HAP-1 (cell line): ENCODE measurements around the gene FOXP1.
"Not testable (repeated sequence)": the region's sequence is repeated elsewhere in the genome, so short reads cannot be mapped to it uniquely, and the experiment has no call there.

Experiments used
- DNase-seq, 2 experiments: peaks; one replicate each; pipeline ENCODE4 v3.0.0-alpha.2; 2016 to 2020; ENCODE audit warnings: low spot score in 2 of 2
- H3K27me3 ChIP-seq: fragments of 250-450 bp; sonication (Bioruptor Pico); 2 replicates; pipeline ENCODE4 v1.5.1; 2020; ENCODE audit warnings: low read depth, mild to moderate bottlenecking, moderate library complexity
- H3K36me3 ChIP-seq: fragments of 250-450 bp; sonication (Bioruptor Pico); replicated peaks from 2 replicates; pipeline ENCODE4 v1.5.1; 2020; ENCODE audit warnings: mild to moderate bottlenecking
- H3K4me1 ChIP-seq: fragments of 250-450 bp; sonication (Bioruptor Pico); 2 replicates; pipeline ENCODE4 v1.5.1; 2020; ENCODE audit warnings: mild to moderate bottlenecking
- H3K4me3 ChIP-seq: fragments of 250-450 bp; sonication (Bioruptor Pico); 2 replicates; pipeline ENCODE4 v1.5.1; 2020; ENCODE audit warnings: mild to moderate bottlenecking, moderate library complexity
- H3K9me3 ChIP-seq: fragments of 250-450 bp; sonication (Bioruptor Pico); 2 replicates; pipeline ENCODE4 v1.5.1; 2020; ENCODE audit warnings: mild to moderate bottlenecking, moderate library complexity
- in situ Hi-C: fragments of 300-500 bp; cut with MboI; formaldehyde crosslinking; loops from 3 replicates; pipeline ENCODE4 v1.14.3; 2020; ENCODE audit warnings: low sequenced_read_pairs, inconsistent platforms, mixed read lengths

Gene FOXP1

GRCh38 chr3:71444861-71445259 lies 138.7 kb downstream of the FOXP1 start:
- in situ Hi-C loops = no loop called here
- no peaks in the 10 kb centered on the region for H3K4me1 ChIP-seq

GRCh38 chr3:71444028-71444860 lies 139.3 kb downstream of the FOXP1 start:
- no peak overlapping the region for H3K4me3 ChIP-seq
- H3K9me3 ChIP-seq = no peaks in the 10 kb centered on the region
- no peak for DNase-seq
- no peaks in the 10 kb centered on the region for H3K27me3 ChIP-seq
- H3K4me1 ChIP-seq = no peaks in the 10 kb centered on the region
- in situ Hi-C loops = no loop called here
- no peaks in the 10 kb centered on the region for H3K36me3 ChIP-seq

More at GRCh38 chr3:71444861-71445259, 138.7 kb downstream of the FOXP1 start:
- DNase-seq = no peak
- Histone ChIP-seq H3K36me3 (no peaks in the 10 kb centered on the region), H3K9me3 (no peaks in the 10 kb centered on the region), H3K27me3 (no peaks in the 10 kb centered on the region), H3K4me3 (no peak overlapping the region)

GRCh38 chr3:71443332-71443731 lies 140.2 kb downstream of the FOXP1 start:
- in situ Hi-C loops = no loop called here

GRCh38 chr3:71442652-71443042 lies 140.9 kb downstream of the FOXP1 start:
- no peaks in the 10 kb centered on the region for H3K27me3 ChIP-seq
- no peaks in the 10 kb centered on the region for H3K9me3 ChIP-seq
- in situ Hi-C loops = no loop called here
- DNase-seq = no peak
- H3K4me1 ChIP-seq = no peaks in the 10 kb centered on the region
- no peak overlapping the region for H3K4me3 ChIP-seq
- H3K36me3 ChIP-seq = no peaks in the 10 kb centered on the region

More at GRCh38 chr3:71443332-71443731, 140.2 kb downstream of the FOXP1 start:
- H3K27me3 ChIP-seq = no peaks in the 10 kb centered on the region
- no peak for DNase-seq
- no peaks in the 10 kb centered on the region for H3K9me3 ChIP-seq
- H3K4me3 ChIP-seq = no peak overlapping the region
- H3K4me1 ChIP-seq = no peaks in the 10 kb centered on the region
- H3K36me3 ChIP-seq = no peaks in the 10 kb centered on the region

- H3K36me3 ChIP-seq = no peaks in the 10 kb centered on the region
- no peaks in the 10 kb centered on the region for H3K27me3 ChIP-seq
Measured at GRCh38 chr3:71441925-71442651, 141.4 kb downstream of the FOXP1 start.

GRCh38 chr3:71441217-71441924 lies 142.2 kb downstream of the FOXP1 start:
- Histone ChIP-seq H3K9me3 (no peaks in the 10 kb centered on the region), H3K4me3 (no peak overlapping the region), H3K4me1 (no peaks in the 10 kb centered on the region), H3K36me3 (no peaks in the 10 kb centered on the region), H3K27me3 (no peaks in the 10 kb centered on the region)
- DNase-seq = no peak
- in situ Hi-C loops = no loop called here

More at GRCh38 chr3:71441925-71442651, 141.4 kb downstream of the FOXP1 start:
- Histone ChIP-seq H3K4me3 (no peak overlapping the region), H3K9me3 (no peaks in the 10 kb centered on the region), H3K4me1 (no peaks in the 10 kb centered on the region)
- in situ Hi-C loops = no loop called here
- no peak for DNase-seq

GRCh38 chr3:71438904-71439303 lies 144.6 kb downstream of the FOXP1 start:
- Histone ChIP-seq H3K36me3 (no peaks in the 10 kb centered on the region), H3K4me3 (no peak overlapping the region), H3K9me3 (no peaks in the 10 kb centered on the region), H3K27me3 (no peaks in the 10 kb centered on the region), H3K4me1 (no peaks in the 10 kb centered on the region)
- DNase-seq = no peak
- in situ Hi-C loops = no loop called here

- in situ Hi-C loops = no loop called here
- no peaks in the 10 kb centered on the region for H3K27me3 ChIP-seq
- no peaks in the 10 kb centered on the region for H3K4me1 ChIP-seq
- no peaks in the 10 kb centered on the region for H3K36me3 ChIP-seq
- no peaks in the 10 kb centered on the region for H3K9me3 ChIP-seq
- H3K4me3 ChIP-seq = no peak overlapping the region
- no peak for DNase-seq
Measured at GRCh38 chr3:71438071-71438685, 145.3 kb downstream of the FOXP1 start.

GRCh38 chr3:71436337-71436736 lies 147.2 kb downstream of the FOXP1 start:
- Histone ChIP-seq H3K9me3 (no peaks in the 10 kb centered on the region), H3K27me3 (no peaks in the 10 kb centered on the region), H3K36me3 (no peaks in the 10 kb centered on the region), H3K4me1 (no peaks in the 10 kb centered on the region), H3K4me3 (no peak overlapping the region)
- in situ Hi-C loops = no loop called here
- DNase-seq = no peak

GRCh38 chr3:71435836-71436235 lies 147.7 kb downstream of the FOXP1 start:
- H3K4me1 ChIP-seq, H3K36me3 ChIP-seq, H3K4me3 ChIP-seq, in situ Hi-C loops, H3K27me3 ChIP-seq, DNase-seq, H3K9me3 ChIP-seq: not testable (repeated sequence)

GRCh38 chr3:71433631-71434030 lies 149.9 kb downstream of the FOXP1 start:
- in situ Hi-C loops = no loop called here
- Histone ChIP-seq H3K4me3 (no peak overlapping the region), H3K27me3 (no peaks in the 10 kb centered on the region), H3K9me3 (no peaks in the 10 kb centered on the region), H3K36me3 (no peaks in the 10 kb centered on the region), H3K4me1 (no peaks in the 10 kb centered on the region)
- DNase-seq = no peak

- Histone ChIP-seq H3K4me3 (no peak overlapping the region), H3K27me3 (no peaks in the 10 kb centered on the region), H3K9me3 (no peaks in the 10 kb centered on the region), H3K36me3 (no peaks in the 10 kb centered on the region), H3K4me1 (no peaks in the 10 kb centered on the region)
- no peak for DNase-seq
- in situ Hi-C loops = no loop called here
Measured at GRCh38 chr3:71432044-71432975, 151.2 kb downstream of the FOXP1 start.
